ENCODE results near the gene AXDND1.
"Not testable (repeated sequence)": the region's sequence is repeated elsewhere in the genome, so short reads cannot be mapped to it uniquely, and the experiment has no call there.

AXDND1 gene, protein sequence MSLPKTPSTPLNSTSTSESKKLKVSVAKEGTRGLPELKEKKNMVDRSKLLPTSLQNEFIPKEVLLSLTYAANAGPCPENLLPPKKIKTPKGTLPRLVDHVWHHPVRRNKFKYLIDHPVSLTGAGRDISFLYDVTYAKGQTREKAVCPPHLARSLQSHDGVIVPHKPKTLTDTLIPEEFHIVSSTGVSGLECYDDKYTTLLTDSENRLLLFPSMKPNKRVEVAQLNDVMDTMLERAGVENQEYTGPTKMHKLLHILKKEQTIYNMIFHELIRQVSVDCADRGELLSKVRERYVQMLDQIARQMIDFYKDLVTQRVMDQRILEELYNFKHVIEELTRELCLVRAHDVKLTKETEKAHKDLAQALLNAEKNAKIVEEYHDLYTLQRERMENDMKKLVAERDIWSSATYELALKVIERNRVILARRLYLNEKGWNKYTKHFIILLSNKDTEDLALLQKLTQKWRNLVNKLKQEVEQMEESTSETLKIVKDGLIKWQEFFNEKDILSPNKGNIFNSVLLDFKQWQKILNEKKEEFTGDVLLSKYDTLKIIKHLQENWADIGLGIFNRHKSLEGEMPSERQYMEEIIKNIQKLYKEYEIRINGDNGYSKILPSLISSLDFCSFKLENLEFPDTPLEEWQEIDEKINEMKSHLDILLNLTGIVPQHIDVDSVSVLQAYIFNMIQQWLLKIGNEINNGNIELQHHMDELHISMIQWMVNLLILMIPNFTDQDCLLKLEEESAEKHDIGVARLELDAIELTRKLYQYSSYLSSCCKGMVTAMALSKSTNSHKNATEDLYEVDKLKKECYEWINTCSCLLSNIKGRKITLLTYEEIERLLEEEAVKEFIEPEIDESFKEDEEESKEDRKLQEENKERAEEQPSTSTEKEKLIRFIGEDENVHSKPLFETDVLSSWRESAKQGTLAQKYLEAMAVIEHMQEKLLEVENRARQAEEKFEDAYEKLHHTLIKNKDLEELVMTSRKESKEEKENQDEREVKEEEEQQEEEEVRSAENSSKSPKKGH

DNA sequence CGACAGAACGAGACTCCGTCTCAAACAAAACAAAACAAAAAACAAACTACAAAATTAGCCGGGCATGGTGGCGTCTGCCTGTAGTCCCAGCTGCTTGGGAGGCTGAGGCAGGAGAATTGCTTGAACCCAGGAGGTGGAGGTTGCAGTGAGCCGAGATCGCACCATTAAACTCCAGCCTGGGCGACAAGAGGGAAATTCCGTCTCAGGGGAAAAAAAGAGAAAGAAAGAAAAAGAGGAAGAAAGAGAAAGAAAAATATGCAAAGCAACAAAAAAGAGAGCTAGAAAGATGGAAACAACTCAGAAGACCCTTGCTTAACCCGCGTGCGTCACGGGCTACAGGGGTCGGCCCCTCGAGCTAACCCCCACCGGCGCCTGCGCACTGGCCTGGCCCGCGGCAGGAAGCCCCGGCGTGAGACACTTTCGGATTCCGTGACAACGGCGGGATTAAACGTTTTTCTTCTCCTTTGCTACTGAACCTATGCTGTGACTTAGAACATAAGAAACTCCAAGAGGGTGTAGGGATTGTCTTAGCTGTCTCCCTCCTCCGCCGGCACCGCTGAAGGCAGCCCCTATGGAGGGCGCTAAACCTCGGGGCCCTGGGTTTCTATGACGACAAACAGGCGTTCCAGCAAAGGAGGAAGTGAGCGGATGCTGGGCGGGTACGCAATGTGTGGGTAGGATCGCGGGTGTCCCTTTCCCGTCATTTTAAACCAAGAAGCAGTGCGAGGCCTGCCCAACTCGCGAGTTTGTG is at the start of gene AXDND1:
AXDND1 (plus strand) TSS at position 630 of the 751 bp plus-strand sequence. CDS start 539 bp downstream, outside the sequence.
- peak; percentile 94 for DNase-seq

DNA sequence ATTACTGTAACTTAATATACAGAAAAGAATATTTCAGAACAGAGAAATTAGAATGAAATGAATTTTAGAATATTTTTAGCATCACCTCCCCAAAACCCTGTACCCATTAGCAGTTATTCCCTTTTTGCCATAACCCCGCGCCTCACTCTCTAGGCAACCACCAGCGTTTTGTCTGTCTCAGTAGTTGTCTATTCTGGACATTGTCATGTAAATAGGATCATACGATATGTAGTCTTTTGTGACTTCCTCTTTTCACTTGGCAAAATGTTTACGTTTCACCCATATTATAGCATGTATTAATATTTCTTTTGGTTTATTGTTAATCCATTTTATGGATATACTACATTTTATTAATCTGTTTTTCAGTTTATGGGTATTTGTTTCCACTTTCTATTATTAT is 47.3 kb upstream of the AXDND1 start:
- DNase-seq = peak; percentile 41

DNA sequence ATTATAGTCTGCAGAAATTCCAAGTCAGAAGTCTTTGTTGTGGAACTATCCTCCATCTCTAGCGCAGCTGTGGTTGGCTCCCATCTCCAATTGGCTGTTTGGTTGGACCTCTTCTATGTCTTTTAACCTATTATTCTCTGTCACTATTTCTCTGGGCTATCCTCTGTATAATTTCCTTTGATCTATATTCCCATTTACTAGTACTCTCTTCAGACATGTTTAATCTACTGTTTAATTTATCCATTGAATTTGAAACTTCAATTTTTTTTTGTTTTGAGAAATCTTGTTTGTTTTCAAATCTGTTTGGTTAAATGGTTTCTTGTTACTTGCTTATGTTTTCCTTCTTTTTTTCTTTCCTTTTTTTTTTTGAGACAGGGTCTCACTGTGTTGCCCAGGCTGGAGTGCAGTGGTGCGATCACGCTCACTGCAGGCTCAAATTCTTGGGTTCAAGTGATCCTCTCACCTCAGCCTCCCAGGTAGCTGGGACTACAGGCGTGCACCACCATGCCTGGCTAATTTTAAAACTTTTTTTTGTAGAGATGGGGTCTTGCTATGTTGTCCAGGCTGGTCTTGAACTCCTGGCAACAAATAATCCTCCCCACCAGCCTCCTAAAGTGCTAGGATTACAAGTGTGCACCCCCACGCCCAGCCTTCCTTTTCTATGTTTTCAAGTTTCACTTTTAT is 44.1 kb upstream of the AXDND1 start:
- DNase-seq = no peak

DNA sequence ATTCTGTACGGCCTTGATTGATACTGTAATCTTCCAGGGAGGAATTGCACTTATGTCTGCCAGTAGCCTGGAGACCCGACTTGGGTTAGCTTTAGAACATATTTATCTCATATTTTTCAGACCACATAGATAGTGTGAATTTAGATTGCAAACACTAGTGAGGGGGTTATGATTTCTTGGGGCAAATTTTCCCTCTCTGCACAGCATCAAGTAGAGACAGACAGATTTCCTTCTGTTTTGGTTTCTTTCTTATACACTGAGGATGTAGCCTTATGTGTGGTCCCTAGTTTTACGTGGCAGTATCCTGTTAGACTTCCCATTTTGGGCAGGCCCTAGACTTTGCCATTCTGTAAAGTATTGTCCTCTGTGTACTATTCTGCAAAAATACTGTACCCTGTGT is 43.2 kb upstream of the AXDND1 start:
- DNase-seq = peak; percentile 56

DNA sequence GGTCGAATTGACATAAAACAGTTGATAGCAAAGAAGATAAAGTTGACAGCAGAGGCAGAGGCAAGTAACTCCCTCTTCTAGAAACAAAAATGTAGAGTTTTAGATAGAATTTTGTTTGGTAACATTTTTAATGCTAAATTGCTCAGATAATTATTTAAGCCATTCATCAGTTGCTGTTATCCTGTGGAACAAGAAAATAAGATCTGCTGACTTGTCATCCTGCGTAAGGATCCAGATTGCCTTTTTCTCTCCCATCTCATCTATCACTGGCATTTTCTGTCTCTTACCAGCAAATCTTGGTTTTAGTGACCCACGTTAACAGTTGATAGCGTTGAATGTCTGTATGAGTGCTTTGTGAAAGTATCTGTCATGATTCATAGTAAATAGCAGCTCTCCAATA is 42.3 kb upstream of the AXDND1 start:
- no peak for DNase-seq

DNA sequence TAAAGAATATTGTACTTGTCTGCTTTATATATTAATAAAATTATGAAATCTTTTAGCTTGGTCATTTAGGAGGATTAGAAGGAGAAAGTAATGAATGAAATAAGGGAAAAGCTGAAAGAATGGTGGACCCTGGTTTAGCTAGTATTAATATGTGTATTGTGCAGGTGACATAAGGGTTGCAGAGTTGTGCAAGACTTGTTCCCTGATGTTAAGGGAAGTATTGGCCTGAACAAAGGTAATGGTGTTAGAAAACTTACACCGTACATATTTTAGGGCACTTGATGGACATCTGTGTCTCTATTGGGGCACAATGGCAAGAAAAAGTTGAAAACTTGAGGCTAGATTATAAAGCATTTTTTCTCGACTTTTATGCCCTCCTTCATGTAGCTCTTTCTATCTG is 39.9 kb upstream of the AXDND1 start:
- no peak for DNase-seq

DNA sequence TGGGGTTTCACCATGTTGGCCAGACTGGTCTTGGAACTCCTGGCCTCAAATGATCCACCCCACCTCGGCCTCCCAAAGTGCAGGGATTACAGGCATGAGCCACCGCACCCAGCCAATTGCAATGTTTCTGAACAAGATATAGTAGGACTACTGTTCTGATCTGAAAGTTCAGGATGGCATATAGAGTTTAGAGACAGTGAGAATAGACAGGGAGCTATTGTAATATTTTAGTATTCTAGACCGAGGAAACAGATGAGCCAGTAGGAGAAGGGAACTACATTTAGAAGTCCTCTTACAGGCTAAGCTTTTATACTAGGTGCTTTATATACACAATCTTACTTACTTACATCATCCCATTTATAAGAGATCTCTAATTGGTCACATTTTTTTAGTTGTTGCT is 39.0 kb upstream of the AXDND1 start:
- no peak for DNase-seq

DNA sequence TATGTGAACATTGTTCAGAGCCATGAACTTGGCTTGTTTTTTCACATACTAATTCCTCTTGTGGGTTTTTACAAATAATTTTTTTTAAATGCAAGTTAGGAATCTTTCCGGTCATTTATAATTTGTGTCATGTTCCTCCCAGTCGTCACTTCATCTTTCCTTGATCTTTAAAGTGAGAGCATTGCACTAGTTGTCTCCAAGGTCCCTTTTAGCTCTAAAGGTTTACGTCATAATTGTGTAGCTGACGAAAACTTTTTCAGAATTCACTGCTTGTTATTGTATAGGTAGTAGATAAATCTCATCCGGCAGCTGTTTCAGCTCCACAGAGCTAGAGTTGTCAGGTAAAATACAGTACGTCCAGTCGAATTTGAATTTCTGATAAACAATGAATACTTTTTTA is 38.6 kb upstream of the AXDND1 start:
- DNase-seq = peak; percentile 47

DNA sequence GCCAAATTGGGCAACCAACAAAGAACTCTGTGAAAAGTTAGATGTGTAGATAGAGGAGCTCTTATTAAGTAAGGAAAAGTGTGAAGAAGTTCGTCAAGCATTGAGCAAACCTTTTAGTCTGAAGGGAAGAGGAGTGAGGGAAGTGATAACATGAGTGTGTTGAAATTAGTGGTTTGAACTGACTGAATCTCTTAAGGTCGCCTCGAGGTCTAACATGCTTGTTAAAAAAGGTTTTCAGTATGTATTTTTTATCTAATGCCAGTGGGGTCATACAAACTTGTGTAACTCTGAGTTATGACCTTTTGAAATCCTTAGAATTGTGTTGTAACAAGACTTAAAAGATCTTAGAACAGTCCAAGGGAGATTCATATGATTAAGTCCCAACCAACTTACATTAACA is 38.1 kb upstream of the AXDND1 start:
- peak; percentile 90 for DNase-seq

DNA sequence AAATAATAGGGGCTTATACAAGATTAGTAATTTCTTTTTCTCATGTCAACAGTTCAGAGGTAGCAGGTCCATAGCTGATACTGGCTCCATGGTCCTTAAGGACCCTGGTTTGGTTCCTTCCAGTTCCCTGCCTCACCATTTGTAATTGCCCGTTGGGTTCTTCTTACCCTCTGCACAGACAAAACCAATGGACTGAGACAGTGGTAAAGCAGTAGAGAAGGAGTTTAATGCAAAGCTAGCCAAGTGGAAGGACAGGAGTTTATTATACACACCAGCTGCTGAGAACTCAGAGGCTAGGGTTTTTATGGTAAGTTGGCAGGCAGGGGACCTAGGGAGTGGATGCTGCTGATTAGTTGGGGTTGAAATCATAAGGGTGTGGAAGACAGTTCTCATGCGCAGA is 35.9 kb upstream of the AXDND1 start:
- no peak for DNase-seq

DNA sequence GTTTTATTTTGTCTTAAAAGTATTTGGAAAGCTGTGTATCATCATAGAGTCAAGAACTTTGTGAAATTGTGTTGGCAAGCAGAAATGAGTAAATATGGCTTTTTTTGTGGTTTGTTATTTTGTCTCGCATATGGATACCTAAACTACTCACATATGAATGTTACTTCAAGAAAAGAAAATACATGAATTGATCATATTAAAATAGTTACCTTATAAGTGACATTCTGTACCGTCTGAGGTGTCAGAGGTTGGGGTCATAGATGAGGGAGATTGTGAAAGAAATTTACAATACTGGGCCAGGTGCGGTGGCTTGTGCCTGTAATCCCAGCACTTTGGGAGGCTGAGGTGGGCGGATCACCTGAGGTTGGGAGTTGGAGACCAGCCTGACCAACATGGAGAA is 31.3 kb upstream of the AXDND1 start:
- DNase-seq = no peak

DNA sequence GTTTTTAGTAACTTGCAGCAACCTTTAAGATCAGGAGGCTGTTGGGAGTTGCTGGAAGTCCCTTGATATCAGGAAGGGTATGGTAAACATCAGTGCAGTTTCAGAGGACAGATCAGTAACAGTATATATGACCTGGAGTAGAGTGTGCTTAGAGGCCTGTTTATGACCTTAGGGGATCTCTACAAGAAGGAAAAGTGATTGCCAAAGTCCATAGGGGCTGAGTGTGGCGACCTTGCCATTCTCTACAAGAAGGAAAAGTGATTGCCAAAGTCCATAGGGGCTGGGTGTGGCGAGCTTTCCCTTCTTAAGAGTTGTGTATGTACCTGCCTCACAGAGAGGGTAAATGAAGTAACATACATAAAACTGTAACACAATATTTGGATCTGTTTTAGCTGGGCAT is 28.5 kb upstream of the AXDND1 start:
- no peak for DNase-seq

DNA sequence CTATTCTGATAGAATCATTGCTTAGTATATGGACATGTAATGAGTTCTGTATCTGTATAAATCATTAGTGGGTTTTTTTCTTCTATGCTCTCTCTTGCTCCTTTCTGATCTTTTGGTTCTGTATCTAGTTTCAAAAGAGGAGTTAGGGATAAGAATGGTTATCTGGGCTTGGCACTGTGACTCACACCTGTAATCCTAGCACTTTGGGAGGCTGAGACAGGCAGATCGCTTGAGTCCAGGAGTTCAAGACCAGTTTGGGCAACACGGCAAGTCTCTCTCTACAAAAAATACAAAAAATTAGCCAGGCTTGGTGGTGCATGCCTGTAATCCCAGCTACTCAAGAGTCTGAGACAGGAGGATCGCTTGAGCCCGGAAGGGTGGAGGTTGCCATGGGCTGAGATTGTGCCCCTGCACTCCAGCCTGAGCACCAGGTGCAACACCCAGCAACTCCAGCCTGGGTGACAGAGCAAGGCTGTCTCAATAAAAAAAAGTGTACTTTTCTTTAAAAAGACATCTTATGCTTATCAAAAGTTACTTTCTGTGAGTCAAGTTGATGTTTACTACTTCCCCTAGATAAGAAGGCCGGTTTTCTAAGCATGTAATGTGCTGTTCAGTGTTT is 27.7 kb upstream of the AXDND1 start:
- no peak for DNase-seq

DNA sequence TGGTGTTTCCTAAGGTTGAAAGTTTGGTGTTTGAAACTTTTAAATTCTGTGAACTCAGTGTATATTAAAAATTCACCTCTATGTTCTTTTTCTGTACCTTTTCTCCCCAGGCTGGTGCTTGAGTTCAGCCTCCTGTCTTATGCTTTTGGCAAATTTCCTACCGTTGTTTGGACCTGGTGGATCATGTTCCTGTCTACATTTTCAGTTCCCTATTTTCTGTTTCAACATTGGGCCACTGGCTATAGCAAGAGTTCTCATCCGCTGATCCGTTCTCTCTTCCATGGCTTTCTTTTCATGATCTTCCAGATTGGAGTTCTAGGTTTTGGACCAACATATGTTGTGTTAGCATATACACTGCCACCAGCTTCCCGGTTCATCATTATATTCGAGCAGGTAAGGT is 24.9 kb upstream of the AXDND1 start:
- peak; percentile 71 for DNase-seq

DNA sequence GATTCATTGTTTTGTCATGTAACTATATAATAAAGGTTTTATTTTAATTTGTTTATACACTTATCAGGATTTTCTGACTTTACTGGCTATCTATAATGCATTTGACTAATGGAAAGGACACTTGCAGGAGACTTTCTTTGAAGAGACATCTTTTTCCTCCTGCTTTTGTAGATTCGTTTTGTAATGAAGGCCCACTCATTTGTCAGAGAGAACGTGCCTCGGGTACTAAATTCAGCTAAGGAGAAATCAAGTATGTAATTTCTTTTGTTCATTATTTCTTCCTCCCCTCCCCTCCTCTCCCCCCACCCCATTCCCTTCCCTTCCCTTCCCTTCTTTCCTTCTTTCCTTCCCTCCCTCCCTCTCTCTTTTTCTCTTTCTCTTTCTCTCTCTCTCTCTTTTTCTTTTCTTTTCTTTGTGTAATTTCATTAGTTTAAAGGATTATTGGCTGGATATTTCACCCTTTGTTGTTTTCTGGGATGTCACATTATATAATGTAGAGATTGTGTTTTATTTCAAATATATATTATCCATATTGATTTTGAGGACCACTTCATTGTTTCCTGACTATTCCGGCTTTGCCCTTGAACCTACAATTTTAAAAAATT is 23.7 kb upstream of the AXDND1 start:
- DNase-seq = no peak

DNA sequence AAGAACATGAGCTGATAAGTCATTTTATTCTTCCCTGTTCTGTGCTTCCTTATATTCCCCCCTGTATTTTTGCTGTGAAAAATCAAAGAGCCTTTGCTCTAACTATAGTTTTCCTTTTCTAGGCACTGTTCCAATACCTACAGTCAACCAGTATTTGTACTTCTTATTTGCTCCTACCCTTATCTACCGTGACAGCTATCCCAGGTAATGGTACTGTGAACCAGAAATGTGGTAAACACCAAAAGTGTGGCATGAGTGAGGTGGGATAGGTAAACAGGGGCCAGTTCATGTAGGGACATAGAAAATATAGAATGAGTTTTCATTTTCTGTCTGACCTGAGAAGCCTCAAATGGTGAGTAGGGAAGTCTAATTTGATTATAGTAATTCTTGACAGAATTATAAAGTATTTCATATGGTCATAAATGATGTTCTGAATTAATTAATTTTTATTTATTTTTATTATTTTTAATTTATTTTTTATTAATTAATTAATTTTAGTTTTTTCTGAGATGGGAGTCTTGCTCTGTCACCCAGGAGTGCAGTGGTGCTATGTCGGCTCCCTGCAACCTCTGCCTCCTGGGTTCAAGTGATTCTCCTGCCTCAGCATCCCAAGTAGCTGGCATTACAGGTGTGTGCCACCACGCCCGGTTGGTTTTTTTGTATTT is 22.9 kb upstream of the AXDND1 start:
- no peak for DNase-seq

DNA sequence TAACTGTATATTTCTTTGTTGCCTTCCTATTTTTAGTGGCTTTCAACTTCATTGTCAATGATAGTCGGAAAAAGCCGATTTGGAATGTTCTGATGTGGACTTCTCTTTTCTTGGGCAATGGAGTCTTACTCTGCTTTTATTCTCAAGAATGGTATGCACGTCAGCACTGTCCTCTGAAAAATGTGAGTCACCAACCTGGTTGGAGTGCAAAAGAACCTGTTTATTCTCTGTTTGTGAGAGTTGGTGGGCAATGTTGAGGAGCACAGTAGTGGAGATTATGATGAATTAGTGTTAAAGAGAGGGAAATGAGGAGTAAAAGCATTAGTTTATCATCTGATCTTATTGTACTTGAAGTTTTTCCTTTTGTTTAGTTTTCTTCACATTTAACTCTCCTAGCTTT is 14.5 kb upstream of the AXDND1 start:
- DNase-seq = no peak

DNA sequence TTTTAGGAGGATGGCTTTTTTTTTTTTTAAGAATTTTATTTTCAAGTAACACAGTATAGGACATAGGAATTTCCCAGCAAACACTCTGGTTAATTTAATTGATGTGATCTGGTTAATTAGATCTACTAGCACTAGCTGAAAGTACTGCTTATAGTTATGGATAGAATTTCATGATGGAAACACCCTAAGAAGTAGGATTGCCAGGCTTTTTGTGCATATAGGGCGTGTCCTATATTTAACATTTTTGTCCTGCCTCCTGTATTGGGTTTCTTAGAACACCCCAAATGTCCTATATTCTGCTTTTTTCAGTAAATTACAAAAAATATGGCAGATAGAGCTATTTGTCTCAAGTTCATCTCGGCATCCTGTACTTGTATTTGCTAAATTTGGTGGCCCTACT is 13.5 kb upstream of the AXDND1 start:
- no peak for DNase-seq

DNA sequence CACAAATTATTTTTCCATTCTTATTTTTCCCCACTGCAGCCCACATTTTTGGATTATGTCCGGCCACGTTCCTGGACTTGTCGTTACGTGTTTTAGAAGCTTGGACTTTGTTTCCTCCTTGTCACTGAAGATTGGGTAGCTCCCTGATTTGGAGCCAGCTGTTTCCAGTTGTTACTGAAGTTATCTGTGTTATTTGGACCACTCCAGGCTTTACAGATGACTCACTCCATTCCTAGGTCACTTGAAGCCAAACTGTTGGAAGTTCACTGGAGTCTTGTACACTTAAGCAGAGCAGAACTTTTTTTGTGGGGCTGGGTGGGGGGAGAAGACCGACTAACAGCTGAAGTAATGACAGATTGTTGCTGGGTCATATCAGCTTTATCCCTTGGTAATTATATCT is 12.2 kb upstream of the AXDND1 start:
- no peak for DNase-seq

DNA sequence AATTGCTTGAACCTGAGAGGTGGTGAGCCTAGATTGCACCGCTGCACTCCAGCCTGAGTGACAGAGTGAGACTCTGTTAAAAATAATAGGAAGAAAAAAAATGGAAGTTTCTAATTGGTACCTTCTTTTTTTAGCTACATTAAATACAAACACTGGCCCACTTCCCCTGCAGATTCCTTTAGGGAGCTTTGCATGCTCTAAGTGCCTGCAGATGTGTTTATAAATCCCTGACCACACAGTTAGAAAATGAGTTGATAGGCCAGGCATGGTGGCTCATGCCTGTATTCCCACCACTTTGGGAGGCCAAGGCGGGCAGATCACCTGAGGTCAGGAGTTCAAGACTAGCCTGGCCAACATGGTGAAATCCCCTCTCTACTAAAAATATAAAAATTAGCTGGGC is 4.1 kb upstream of the AXDND1 start:
- DNase-seq = not testable (repeated sequence)
